Testis (tissue), 3 donors: ENCODE data around the gene SLC6A17. TPM values are rescaled to one million over a fixed set of nuclear protein-coding genes. Genes with fewer than 3 reads are reported as not detected.

ENCODE experiments used
- DNase-seq: peaks from one replicate; pipeline ENCODE4 v3.0.0-alpha.2; 2019
- H3K27ac ChIP-seq, 2 donors: fragments of 200-600 bp; sonication (generic); one replicate each; pipeline ENCODE4 v1.5.1; 2019
- H3K27me3 ChIP-seq: fragments of 200-600 bp; sonication (generic); one replicate; pipeline ENCODE4 v1.5.1; 2019
- H3K36me3 ChIP-seq: fragments of 200-600 bp; sonication (generic); one replicate; pipeline ENCODE4 v1.5.1; 2017; ENCODE audit warnings: low read depth; ENCODE audit errors: missing control alignments
- H3K4me1 ChIP-seq: fragments of 200-600 bp; sonication (generic); one replicate; pipeline ENCODE4 v1.5.1; 2019
- H3K4me3 ChIP-seq, 2 donors: fragments of 200-600 bp; sonication (generic); one replicate each; pipeline ENCODE4 v1.5.1; 2017 to 2019
- H3K9me3 ChIP-seq: fragments of 200-600 bp; sonication (generic); one replicate; pipeline ENCODE4 v1.5.1; 2017
- CTCF ChIP-seq, 3 experiments: fragments of 450-650 bp in 2 of 3; fragments of 200-600 bp in 1 of 3; sonication (generic) in 1 of 3; IDR thresholded peaks; one replicate each; pipeline ENCODE4 v1.5.1; 2016 to 2019; ENCODE audit warnings: antibody characterized with exemption in 3 of 3, mild to moderate bottlenecking in 2 of 3, moderate library complexity in 1 of 3
- POLR2A ChIP-seq: fragments of 450-650 bp; IDR thresholded peaks from one replicate; pipeline ENCODE4 v1.6.1; 2017; ENCODE audit warnings: antibody characterized with exemption, mild to moderate bottlenecking, moderate library complexity
- WGBS, 2 donors: methylation state at CpG; one replicate each; pipeline ENCODE4 v1.1.5; 2018; 5-methylcytosine and 5-hydroxymethylcytosine counted together
- intact Hi-C: fragments of 100-400 bp; cut with DNase I; formaldehyde crosslinking; loops from one replicate; pipeline ENCODE4 v1.15.1; 2023; ENCODE audit warnings: low total_unique reads
- polyA plus RNA-seq: library from polyadenylated mRNA; stranded (reverse); fragments of 350-450 nt; fragmentation: Illumina TruSeq; extraction: RNeasy Lipid Tissue Mini Kit (QIAGEN cat#74804); gene quantifications from one replicate; pipeline ENCODE4 v1.2.3, GENCODE V29; 2014; ENCODE audit warnings: low read depth, low replicate concordance; ENCODE audit not compliant: insufficient read depth
- total RNA-seq, 2 donors: library from RNA; depleted of rRNA; stranded (reverse); fragments of >200 nt; gene quantifications; one replicate each; pipeline ENCODE4 v1.2.3, GENCODE V29; 2016

Gene SLC6A17
- total and polyA plus RNA-seq, 3 donors from 2014 or later = 3.6 to 5.3 (median 4.5) TPM

GRCh38 chr1:110224240-110224995, 74.1 kb downstream of the SLC6A17 start:
- Histone ChIP-seq H3K27ac (no peak overlapping the region), H3K4me1 (no peaks in the 10 kb centered on the region), H3K27me3 (no peaks in the 10 kb centered on the region), H3K4me3 (no peak overlapping the region), H3K36me3 (no peaks in the 10 kb centered on the region), H3K9me3 (no peaks in the 10 kb centered on the region)
- TF ChIP-seq CTCF (IDR thresholded peaks at IDR 0.05) (no peak), POLR2A (no peak)
- no peak for DNase-seq
- intact Hi-C loops = no loop called here
- 75% methylated on average over 8 of the region's 8 CpGs for WGBS, 2 donors

GRCh38 chr1:110225212-110225611, 74.9 kb downstream of the SLC6A17 start:
- H3K36me3 ChIP-seq = no peaks in the 10 kb centered on the region
- no peaks in the 10 kb centered on the region for H3K9me3 ChIP-seq
- H3K27ac ChIP-seq = no peak overlapping the region
- WGBS, 2 donors = 72 to 81% methylated on average over 4 to 7 of the region's 7 CpGs
- no peak overlapping the region for H3K4me3 ChIP-seq
- H3K27me3 ChIP-seq = no peaks in the 10 kb centered on the region
- TF ChIP-seq POLR2A (no peak), CTCF (IDR thresholded peaks at IDR 0.05) (no peak)
- H3K4me1 ChIP-seq = no peaks in the 10 kb centered on the region
- intact Hi-C loops = no loop called here
- no peak for DNase-seq

- intact Hi-C loops = no loop called here
- H3K4me3 ChIP-seq = no peak overlapping the region
- no peaks in the 10 kb centered on the region for H3K27me3 ChIP-seq
- no peaks in the 10 kb centered on the region for H3K9me3 ChIP-seq
- H3K27ac ChIP-seq = no peak overlapping the region
- no peaks in the 10 kb centered on the region for H3K4me1 ChIP-seq
- DNase-seq = no peak
- H3K36me3 ChIP-seq = no peaks in the 10 kb centered on the region
- WGBS, 2 donors = 96 to 98% methylated on average over 12 to 18 of the region's 18 CpGs
- no peak for TF ChIP-seq CTCF (IDR thresholded peaks at IDR 0.05)
- no peak for TF ChIP-seq POLR2A
These were observed 75.6 kb downstream of the SLC6A17 start for GRCh38 chr1:110225756-110226404.

- Histone ChIP-seq H3K27me3 (no peaks in the 10 kb centered on the region), H3K27ac (no peak overlapping the region), H3K9me3 (no peaks in the 10 kb centered on the region), H3K4me3 (no peak overlapping the region), H3K4me1 (no peaks in the 10 kb centered on the region), H3K36me3 (no peaks in the 10 kb centered on the region)
- no peak for TF ChIP-seq CTCF (IDR thresholded peaks at IDR 0.05)
- no peak for TF ChIP-seq POLR2A
- 90 to 94% methylated on average over 12 of the region's 12 CpGs for WGBS, 2 donors
- no peak for DNase-seq
- intact Hi-C loops = no loop called here
These were observed 77.5 kb downstream of the SLC6A17 start for GRCh38 chr1:110227774-110228173.
